SK-N-SH (cell line): ENCODE results near the gene PCSK6.

ENCODE experiments used
- TF ChIP-seq, protein P1 (sequence below): IDR thresholded peaks from 2 replicates; pipeline ENCODE4; 2012
- TF ChIP-seq, protein P2 (sequence below): fragments of 200-600 bp; sonication (generic); IDR thresholded peaks from 2 replicates; pipeline ENCODE4 v1.6.1; 2017; ENCODE audit warnings: antibody characterized with exemption, mild to moderate bottlenecking, moderate library complexity

DNA sequence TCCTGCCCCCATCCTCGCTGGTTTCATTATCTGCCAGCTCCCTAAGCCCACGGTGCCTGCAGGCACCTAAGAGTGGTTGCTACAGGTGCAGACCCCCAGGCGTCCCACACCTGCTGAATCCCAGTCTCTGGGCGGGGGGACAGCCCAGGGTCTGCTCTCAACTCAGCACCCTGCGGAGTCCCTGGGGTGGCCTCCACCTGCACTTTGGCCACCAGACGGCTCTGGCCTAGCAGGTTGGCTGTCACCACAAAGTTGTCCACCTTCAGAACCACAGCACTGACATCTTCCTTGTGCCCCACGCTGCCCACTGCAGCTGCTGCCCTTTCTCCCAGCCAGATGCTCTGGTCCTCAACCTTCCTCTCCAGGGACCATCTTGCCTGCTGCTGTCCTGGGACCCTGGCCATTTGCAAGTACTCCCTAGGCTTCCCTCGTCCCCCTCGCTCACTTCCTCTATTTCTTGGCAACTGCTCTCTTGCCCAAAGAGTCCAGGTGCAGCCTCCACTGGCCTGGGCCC lies 159.6 kb downstream of the PCSK6 start:
- TF ChIP-seq, protein P1, sequence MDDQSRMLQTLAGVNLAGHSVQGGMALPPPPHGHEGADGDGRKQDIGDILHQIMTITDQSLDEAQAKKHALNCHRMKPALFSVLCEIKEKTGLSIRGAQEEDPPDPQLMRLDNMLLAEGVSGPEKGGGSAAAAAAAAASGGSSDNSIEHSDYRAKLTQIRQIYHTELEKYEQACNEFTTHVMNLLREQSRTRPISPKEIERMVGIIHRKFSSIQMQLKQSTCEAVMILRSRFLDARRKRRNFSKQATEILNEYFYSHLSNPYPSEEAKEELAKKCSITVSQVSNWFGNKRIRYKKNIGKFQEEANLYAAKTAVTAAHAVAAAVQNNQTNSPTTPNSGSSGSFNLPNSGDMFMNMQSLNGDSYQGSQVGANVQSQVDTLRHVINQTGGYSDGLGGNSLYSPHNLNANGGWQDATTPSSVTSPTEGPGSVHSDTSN: no peak
- TF ChIP-seq, protein P2, sequence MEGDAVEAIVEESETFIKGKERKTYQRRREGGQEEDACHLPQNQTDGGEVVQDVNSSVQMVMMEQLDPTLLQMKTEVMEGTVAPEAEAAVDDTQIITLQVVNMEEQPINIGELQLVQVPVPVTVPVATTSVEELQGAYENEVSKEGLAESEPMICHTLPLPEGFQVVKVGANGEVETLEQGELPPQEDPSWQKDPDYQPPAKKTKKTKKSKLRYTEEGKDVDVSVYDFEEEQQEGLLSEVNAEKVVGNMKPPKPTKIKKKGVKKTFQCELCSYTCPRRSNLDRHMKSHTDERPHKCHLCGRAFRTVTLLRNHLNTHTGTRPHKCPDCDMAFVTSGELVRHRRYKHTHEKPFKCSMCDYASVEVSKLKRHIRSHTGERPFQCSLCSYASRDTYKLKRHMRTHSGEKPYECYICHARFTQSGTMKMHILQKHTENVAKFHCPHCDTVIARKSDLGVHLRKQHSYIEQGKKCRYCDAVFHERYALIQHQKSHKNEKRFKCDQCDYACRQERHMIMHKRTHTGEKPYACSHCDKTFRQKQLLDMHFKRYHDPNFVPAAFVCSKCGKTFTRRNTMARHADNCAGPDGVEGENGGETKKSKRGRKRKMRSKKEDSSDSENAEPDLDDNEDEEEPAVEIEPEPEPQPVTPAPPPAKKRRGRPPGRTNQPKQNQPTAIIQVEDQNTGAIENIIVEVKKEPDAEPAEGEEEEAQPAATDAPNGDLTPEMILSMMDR: no peak
